ENCODE results near the gene SLC38A10.

Gene SLC38A10

DNA sequence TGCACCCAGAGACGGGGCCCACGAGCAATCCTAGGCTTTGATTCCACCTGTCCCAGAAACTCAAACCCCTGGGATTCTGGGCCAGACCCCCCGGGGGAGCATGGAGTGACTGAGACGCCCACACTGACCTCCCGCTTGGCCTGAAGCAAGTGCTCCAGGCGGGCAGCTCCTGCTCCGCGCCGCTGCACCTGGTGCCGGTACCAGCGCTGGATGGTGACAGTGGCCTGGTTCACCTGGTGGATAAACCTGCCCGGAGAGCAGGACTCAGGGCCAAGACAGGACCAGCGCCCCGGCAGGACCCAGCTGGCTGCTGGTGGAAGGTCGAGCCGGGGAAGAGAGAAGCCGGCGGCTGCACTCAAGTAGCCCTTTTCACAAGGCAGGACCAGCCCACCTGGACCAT, 94.9 kb downstream of the SLC38A10 start:
- no peak for DNase-seq

DNA sequence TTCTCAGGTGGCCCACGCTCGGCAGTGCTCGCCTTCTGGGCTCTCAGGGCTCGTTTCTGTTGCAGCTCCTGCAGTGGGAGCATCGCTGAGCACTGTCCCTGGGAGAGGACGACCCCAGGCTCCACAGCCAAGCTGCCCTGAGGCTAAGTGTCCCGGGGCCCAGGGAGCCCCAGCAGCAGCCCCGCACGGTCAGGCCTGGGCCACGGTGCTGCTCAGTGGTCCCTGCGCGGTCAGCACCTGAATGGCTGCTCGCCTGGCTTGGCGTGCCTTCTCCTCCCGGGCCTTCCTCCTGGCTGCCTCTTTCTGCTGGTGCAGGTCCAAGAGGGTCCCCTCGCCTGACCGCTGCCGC, 95.7 kb downstream of the SLC38A10 start:
- DNase-seq, result no peak

DNA sequence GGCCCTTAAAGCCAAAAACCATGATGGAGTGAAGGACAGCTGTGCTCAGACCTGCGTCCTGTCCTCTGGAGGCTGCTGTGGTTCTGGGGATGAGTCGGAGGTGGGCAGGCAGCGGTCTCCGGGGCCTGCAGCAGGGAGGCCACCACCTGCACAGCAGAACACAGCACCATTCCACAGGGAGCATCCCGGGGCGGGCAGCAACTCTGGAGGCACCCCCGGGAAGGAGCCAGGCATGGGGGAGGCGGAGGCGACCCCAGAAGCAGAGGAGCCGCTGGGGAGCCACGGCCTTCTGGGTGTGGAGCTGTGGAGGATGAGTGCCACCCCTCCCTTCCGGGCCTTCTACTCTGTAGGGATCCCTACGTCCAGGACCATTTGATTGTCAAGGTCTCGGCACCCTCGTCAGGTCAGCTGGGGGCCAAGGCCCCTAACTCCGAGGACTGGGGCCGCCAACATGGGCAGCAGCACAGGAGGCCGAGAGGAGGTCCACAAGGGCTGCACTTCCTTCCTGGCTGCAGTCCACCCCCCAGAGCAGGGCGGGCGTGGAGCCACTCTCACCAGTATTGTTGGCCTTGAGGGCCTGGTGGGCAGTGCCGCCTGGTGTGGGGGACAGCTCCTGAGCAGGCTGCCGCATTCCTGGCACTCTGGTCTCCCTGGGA, 96.2 kb downstream of the SLC38A10 start:
- DNase-seq, result no peak

DNA sequence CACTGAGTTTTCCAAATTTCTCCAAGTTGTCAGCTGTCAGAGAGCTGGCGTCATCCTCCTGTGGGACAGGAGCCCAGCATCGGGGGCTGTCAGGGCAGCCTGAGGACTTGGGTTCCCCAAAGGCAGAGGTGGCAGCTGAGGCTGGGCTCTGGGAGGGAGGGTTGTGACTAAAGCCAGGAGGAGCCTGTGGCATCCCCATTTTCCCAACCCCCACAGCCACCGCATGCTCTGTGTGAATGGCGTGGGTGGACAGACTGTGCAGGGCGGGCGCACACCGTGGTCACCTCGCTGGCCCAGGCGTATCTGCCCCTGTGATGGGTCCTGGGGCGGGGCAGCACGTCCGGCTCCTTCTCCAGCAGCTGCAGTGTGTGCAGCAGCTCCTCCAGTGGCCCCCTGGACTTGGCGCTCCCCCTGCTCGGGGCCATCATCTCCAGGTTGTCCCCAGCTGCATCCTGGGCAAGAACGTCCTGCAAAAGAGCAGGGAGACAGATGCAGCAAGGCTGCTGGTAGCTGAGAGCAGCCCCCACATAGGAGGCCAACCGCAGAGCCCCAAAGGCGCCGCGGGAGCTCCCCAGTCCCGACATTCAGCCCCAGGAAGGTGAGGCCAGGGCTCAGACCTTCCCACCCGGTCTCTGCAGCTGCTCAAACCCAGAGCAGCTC, 97.1 kb downstream of the SLC38A10 start:
- DNase-seq, result no peak

DNA sequence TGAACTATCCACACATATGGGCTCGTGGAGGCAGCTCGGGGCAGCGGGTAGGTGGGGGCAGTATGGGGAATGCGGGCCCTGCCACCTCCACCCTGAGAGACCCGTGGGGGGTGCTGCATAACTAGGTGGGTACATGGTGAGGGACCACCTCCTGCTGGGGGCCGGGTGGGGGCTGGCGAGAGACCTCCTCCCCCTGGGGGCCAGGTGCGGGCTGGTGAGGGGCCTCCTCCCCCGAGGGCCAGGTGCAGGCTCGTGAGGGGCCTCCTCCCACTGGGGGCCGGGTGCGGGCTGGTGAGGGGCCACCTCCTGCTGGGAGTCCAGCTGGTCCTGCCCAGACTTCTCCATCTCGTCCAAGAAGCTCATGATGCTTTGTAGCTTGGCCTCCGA, 97.7 kb downstream of the SLC38A10 start:
- DNase-seq, result no peak

DNA sequence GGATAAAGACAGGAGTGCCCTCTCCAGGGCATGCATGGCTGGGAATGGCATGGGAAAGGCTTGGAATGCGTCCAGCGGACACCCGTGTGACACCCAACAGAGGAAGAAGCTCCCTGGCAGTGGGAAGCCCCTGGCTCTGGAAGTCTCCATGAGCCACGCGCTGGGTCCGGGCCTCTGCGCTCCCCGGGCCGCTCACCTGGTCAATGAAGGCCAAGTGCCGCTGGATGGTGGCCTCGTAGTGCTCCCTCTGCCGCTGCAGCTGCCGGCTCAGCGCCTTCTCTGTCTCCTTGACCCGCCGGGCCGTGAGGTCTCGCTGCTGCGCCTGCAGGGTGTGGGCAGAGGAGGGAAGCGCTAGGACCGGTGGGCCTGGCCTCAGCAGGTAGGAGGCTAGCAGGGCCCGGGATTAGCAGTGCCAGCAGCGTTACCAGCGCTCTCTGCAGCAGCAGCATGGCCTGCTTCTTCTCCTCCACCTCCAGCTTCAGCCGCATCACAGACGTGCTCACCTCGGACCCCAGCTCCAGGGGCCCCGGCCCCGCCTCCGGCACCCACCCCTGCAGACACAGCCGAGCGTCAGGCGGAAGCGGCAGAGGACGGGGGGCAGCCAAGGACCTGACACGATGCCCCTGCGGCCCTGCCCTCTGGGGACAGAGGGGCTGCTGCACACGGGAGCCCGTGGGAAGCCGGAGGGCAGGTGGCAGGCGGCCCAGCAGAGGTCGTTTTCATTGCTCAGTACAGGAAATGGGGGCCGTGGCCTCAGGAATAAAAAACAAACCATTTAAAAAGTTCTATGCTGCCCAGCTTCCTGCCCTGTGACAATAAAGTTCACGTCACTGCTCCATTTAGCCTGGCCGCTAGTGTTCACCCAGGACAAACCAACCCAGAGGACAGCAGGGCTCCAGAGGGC, 98.3 kb downstream of the SLC38A10 start:
- DNase-seq, result no peak

DNA sequence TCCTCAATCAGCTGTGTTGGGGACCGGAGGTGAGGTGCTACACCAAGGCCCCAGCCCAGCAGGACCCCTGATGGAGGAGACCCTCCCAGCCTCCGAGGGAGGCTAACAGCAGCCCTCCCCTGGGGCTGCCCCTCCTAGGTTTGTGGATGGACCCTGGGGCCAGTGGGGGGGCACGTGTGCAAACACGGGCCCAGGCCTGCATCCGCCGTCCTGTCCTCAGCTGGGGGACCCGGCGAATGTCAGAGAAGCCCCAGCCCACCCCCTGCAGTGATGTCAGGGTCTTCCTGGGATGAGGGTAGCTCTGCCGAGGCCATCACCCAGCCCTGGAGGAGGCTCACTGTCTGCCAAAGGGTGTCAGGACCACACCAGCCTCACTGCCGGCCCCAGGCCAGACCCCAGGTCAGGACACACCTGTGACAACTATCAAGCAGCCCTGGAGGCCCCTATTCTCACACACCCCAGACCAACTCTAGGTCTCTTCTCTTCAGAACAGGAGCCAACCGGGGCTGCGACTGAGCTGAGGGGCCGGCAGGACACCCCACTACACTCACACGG, 99.1 kb downstream of the SLC38A10 start:
- DNase-seq, result no peak
